ENCODE data around the gene ADM2. TPM values are rescaled to one million over a fixed set of nuclear protein-coding genes. Genes with fewer than 3 reads are reported as not detected.
A peak's percentile ranks its signal among the peaks of the same experiment; 100 is the strongest.
"Not testable (repeated sequence)": the region's sequence is repeated elsewhere in the genome, so short reads cannot be mapped to it uniquely, and the experiment has no call there.

The ADM2 gene
- polyA plus RNA-seq, 10 donors = 0.25 to 0.63 (median 0.39) TPM

DNA sequence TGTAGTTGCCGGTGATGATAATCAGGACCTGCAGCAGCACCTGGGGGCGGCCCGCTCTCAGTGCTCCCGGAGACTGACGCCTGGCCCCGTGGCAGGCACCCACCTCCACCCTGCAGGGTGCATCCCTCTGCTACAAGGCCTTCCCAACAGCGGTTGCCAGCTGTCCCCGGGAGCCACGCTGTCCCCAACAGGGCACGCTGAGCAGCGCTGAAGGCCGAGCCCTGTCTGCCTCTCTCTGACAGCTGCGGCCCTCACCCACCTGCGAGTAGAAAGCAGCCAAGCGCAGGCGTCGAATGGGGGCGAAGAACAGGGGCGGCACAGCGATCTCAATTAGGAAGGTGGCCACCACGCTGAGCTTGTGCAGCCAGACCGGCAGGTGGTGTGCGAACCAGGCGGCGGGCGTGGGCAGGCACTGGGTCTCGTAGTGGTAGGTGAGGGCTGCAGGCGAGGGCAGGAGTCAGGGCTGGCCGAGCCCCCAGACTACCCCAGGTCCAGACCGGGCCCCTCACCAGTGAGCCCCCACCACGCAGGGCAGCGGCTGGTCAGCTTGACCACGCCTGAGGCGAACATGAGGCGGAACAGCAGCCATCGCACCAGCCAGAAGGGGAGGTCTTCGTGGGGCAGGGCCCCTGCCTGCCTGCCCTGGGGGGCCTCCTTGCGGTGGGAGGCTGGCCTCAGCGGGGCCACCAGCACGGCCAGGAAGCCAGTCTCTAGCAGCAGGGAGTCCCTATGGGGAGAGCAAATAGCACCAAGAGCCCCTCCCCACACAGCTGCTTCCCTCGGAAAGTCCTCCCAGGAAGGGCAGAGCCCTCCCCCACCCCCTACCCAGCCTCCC is 24.6 kb downstream of the ADM2 start:
- no peak for DNase-seq

- DNase-seq = no peak
Observed at GRCh38 chr22:50506611-50507420, 25.5 kb downstream of the ADM2 start.

GRCh38 chr22:50507421-50507990 is 26.2 kb downstream of the ADM2 start, which contains the start of gene LMF2:
LMF2 (minus strand) TSS chr22:50507702; CDS start chr22:50507675, 27 bp downstream.
- peak in 1 of 3 donors; percentile 93 for DNase-seq

DNA sequence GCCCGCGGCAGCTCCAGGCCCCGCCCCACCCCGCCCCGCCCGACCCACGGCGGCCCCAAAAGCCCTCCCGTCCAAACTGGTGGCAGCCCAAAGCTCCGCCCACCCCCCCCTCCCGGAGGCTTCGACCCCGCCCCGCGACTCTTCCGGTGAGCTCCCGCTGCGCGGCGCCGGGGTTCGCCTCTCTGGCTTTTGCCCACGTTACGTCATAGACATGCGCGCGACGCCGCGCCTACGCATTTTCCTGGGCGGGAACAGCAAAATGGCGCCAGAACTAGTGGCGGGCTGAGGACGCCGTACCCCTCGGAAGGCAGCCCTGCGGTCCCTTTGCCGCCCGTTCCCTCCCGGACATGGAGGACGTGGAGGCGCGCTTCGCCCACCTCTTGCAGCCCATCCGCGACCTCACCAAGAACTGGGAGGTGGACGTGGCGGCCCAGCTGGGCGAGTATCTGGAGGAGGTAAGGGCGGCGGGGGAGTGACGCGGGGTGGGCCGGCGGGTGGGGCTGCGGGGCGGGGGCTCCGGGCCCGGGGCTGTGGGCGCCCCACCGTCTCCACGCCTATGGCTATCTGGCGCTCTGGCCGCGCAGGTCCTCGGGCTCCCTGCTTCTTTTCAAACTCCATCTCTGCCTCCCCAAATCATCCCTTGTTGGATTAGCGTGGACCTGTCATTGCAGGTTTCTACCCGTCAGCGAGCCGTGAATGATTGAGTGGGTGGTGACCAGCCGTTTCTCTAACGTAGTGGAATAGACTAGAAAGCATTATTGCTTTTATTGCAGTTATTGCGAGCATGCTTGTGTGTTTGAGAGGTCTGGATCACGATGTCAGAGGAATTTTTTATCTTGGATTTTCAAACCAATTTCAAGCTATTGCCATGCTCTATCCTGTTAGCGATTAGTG is 26.9 kb downstream of the ADM2 start, which contains the start of gene NCAPH2:
NCAPH2 (plus strand) TSS at position 234 of the 894 bp plus-strand sequence; CDS start at position 348, 114 bp downstream.
- peak; percentile 97 to 100 (median 99) for DNase-seq

- no peak for DNase-seq
Observed at GRCh38 chr22:50508897-50509296, 27.6 kb downstream of the ADM2 start.

DNA sequence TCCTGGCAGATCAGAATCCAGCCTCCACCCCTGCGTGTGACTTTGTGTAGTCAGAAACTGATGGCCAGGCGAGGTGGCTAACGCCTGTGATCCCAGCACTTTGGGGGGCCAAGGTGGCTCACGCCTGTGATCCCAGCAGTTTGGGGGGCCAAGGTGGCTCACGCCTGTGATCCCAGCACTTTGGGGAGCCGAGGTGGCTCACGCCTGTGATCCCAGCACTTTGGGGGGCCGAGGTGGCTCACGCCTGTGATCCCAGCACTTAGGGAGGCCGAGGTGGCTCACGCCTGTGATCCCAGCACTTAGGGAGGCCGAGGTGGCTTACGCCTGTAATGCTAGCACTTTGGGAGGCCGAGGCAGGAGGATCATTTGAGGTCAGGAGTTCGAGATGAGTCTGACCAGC is 31.8 kb downstream of the ADM2 start:
- DNase-seq = no peak

DNA sequence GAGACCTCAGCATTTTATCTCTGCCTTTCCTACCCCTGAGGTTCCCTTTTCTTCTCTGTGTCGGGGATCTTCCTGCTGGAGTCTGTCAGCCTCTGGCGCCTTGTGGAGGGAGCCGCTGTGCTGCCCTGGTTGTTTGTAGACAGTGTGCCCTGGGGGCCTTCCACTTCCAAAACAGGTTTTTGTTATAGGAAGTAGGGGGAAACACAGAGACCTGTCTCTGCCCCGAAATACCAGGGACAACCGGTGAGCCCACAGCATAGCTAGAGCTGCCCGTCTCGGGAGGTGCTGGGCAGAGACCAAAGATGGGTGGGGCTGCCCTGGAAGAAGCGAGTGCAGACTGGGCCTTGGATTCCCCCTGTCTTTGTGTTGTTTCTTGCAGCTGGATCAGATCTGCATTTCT is 34.7 kb downstream of the ADM2 start:
- no peak for DNase-seq

- no peak for DNase-seq
Observed at GRCh38 chr22:50516891-50517290, 35.5 kb downstream of the ADM2 start.

GRCh38 chr22:50517495-50518260 is 36.3 kb downstream of the ADM2 start:
- DNase-seq = no peak

GRCh38 chr22:50518606-50519005 is 37.3 kb downstream of the ADM2 start:
- no peak for DNase-seq

- DNase-seq = no peak
Observed at GRCh38 chr22:50519151-50519550, 37.8 kb downstream of the ADM2 start.

- DNase-seq = not testable (repeated sequence)
Observed at GRCh38 chr22:50520184-50520583, 38.8 kb downstream of the ADM2 start.

DNA sequence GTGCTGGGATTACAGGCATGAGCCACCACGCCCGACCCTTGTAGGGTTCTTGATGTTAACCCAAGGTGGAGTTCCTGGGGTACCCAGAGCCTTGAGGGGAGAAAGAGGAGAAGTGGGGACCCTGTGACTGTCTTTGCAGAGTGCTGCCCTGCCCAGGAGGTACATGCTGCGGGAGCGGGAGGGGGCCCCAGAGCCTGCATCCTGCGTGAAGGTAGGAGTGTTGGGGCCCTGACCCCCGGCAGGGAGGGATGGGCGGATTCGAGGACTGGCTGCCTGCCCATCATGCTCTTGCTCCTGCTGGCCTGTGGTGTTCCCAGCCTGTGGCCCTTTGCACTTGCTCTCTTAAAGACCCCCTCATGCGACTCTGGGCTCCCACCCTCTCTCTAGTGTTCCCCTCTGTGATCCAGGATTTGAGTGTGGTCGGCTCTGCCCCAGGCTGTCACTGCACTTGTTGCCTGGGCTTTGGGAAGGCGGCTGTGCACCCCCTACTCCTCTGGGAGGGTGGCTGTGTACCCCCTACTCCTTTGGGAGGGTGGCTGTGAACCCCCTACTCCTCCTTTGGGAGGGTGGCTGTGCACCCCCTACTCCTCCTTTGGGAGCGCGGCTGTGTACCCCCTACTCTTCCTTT is 39.6 kb downstream of the ADM2 start:
- no peak for DNase-seq

GRCh38 chr22:50521710-50522109 is 40.4 kb downstream of the ADM2 start:
- no peak for DNase-seq

GRCh38 chr22:50522208-50522805 is 41.0 kb downstream of the ADM2 start:
- DNase-seq = no peak

GRCh38 chr22:50522806-50523438 is 41.6 kb downstream of the ADM2 start:
- peak in 1 of 3 donors; percentile 11 for DNase-seq

DNA sequence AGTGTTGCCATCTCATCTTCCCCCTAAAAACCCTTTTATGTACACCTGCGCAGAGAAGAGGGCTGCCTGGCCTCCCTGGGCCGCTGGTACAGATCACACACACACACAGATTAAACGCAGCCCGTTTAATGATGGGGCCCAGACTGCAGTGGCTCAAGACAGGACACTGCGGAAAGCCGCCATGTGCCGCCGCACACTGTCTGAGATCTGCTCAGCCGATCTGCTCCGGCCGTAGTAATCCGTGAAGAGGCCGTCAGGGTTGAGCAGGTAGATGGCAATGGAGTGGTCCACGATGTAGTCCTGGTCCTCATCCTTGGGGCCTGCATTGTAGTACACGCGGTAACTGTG is 42.1 kb downstream of the ADM2 start:
- DNase-seq = peak in 1 of 3 donors; percentile 10

GRCh38 chr22:50523806-50524675 is 42.7 kb downstream of the ADM2 start:
- peak in 1 of 3 donors; percentile 27 for DNase-seq

Data from muscle of back (tissue), 11 donors.